IPS-18a (cell line): ENCODE measurements around the gene FN3KRP.

ENCODE experiments used
- H3K27ac ChIP-seq: one replicate; pipeline ENCODE4 v1.5.1; 2013; ENCODE audit warnings: low read length
- H3K27me3 ChIP-seq: one replicate; pipeline ENCODE4 v1.6.1; 2013; ENCODE audit warnings: mild to moderate bottlenecking, low read length; ENCODE audit not compliant: control insufficient read depth, insufficient read depth
- H3K36me3 ChIP-seq: one replicate; pipeline ENCODE4 v1.6.1; 2013; ENCODE audit warnings: low read depth, low read length; ENCODE audit not compliant: control insufficient read depth
- H3K4me1 ChIP-seq: one replicate; pipeline ENCODE4 v1.6.1; 2013; ENCODE audit warnings: low read depth, low read length; ENCODE audit not compliant: control insufficient read depth
- H3K4me3 ChIP-seq: one replicate; pipeline ENCODE4 v1.5.1; 2013; ENCODE audit warnings: low read length
- H3K9ac ChIP-seq: one replicate; pipeline ENCODE4 v1.6.1; 2013; ENCODE audit warnings: mild to moderate bottlenecking, low read length, moderate library complexity
- H3K9me3 ChIP-seq: one replicate; pipeline ENCODE4 v1.6.1; 2013; ENCODE audit warnings: low read depth, low read length; ENCODE audit not compliant: control insufficient read depth

The FN3KRP gene

GRCh38 chr17:82716203-82717010 lies at the start of gene FN3KRP:
Gene FN3KRP, plus strand, starts transcription at chr17:82716706. Its CDS starts 50 bp downstream, at chr17:82716756.
- peaks cover 3% of the 10 kb centered on the region for H3K4me1 ChIP-seq
- peaks cover 10% of the 10 kb centered on the region for H3K27me3 ChIP-seq
- peak within 1 kb of the TSS; percentile 77 for H3K4me3 ChIP-seq
- H3K9me3 ChIP-seq: no peaks in the 10 kb centered on the region
- peak within 1 kb of the TSS; percentile 59 for H3K9ac ChIP-seq
- H3K27ac ChIP-seq: no peak within 1 kb of the TSS
- H3K36me3 ChIP-seq: peaks cover 5% of the 10 kb centered on the region

- H3K4me1 ChIP-seq: no peaks in the 10 kb centered on the region
- H3K27ac ChIP-seq: no peak overlapping the region
- H3K36me3 ChIP-seq: no peaks in the 10 kb centered on the region
- H3K4me3 ChIP-seq: no peak overlapping the region
- H3K9me3 ChIP-seq: no peaks in the 10 kb centered on the region
- no peak overlapping the region for H3K9ac ChIP-seq
- H3K27me3 ChIP-seq: no peaks in the 10 kb centered on the region
Observed at GRCh38 chr17:82666931-82667667, 49.4 kb upstream of the FN3KRP start.

GRCh38 chr17:82667668-82668000 lies 48.9 kb upstream of the FN3KRP start:
- Histone ChIP-seq H3K36me3 (no peaks in the 10 kb centered on the region), H3K4me1 (no peaks in the 10 kb centered on the region), H3K4me3 (no peak overlapping the region), H3K27ac (no peak overlapping the region), H3K9ac (no peak overlapping the region), H3K27me3 (no peaks in the 10 kb centered on the region), H3K9me3 (no peaks in the 10 kb centered on the region)

- no peak overlapping the region for H3K9ac ChIP-seq
Observed at GRCh38 chr17:82668024-82668630, 48.4 kb upstream of the FN3KRP start.

GRCh38 chr17:82668631-82669099 lies 47.8 kb upstream of the FN3KRP start:
- H3K36me3 ChIP-seq: no peaks in the 10 kb centered on the region
- H3K9me3 ChIP-seq: no peaks in the 10 kb centered on the region
- H3K4me1 ChIP-seq: no peaks in the 10 kb centered on the region
- H3K9ac ChIP-seq: no peak overlapping the region
- no peak overlapping the region for H3K4me3 ChIP-seq
- H3K27me3 ChIP-seq: no peaks in the 10 kb centered on the region
- no peak overlapping the region for H3K27ac ChIP-seq

More at GRCh38 chr17:82668024-82668630, 48.4 kb upstream of the FN3KRP start:
- Histone ChIP-seq H3K36me3 (no peaks in the 10 kb centered on the region), H3K4me1 (no peaks in the 10 kb centered on the region), H3K4me3 (no peak overlapping the region), H3K9me3 (no peaks in the 10 kb centered on the region), H3K27me3 (no peaks in the 10 kb centered on the region), H3K27ac (no peak overlapping the region)

GRCh38 chr17:82670661-82671450 lies 45.6 kb upstream of the FN3KRP start:
- no peaks in the 10 kb centered on the region for H3K4me1 ChIP-seq
- H3K27ac ChIP-seq: no peak overlapping the region
- no peaks in the 10 kb centered on the region for H3K9me3 ChIP-seq
- no peaks in the 10 kb centered on the region for H3K27me3 ChIP-seq
- H3K9ac ChIP-seq: no peak overlapping the region
- no peaks in the 10 kb centered on the region for H3K36me3 ChIP-seq
- no peak overlapping the region for H3K4me3 ChIP-seq

- H3K4me3 ChIP-seq: no peak overlapping the region
- no peaks in the 10 kb centered on the region for H3K36me3 ChIP-seq
- H3K9me3 ChIP-seq: no peaks in the 10 kb centered on the region
- H3K4me1 ChIP-seq: no peaks in the 10 kb centered on the region
- H3K9ac ChIP-seq: no peak overlapping the region
- H3K27ac ChIP-seq: no peak overlapping the region
- no peaks in the 10 kb centered on the region for H3K27me3 ChIP-seq
Observed at GRCh38 chr17:82674656-82675475, 41.6 kb upstream of the FN3KRP start.

- Histone ChIP-seq H3K27ac (no peak overlapping the region), H3K4me3 (no peak overlapping the region), H3K9ac (no peak overlapping the region), H3K36me3 (no peaks in the 10 kb centered on the region), H3K4me1 (no peaks in the 10 kb centered on the region), H3K27me3 (no peaks in the 10 kb centered on the region), H3K9me3 (no peaks in the 10 kb centered on the region)
Observed at GRCh38 chr17:82675476-82676245, 40.8 kb upstream of the FN3KRP start.

- Histone ChIP-seq H3K27me3 (no peaks in the 10 kb centered on the region), H3K4me3 (no peak overlapping the region), H3K27ac (no peak overlapping the region), H3K9ac (no peak overlapping the region), H3K36me3 (no peaks in the 10 kb centered on the region), H3K9me3 (no peaks in the 10 kb centered on the region), H3K4me1 (no peaks in the 10 kb centered on the region)
Observed at GRCh38 chr17:82677353-82677925, 39.1 kb upstream of the FN3KRP start.
